SH-SY5Y (cell line): ENCODE results near the gene GUCY2C.

ENCODE experiments used
- GATA2 ChIP-seq: IDR thresholded peaks from 2 replicates; pipeline ENCODE4 v1.6.1; 2011; ENCODE audit warnings: mild to moderate bottlenecking, low read depth, low read length
- GATA3 ChIP-seq: IDR thresholded peaks from 2 replicates; pipeline ENCODE4 v1.6.1; 2011; ENCODE audit warnings: low read depth, mild to moderate bottlenecking, low read length, moderate library complexity

GRCh38 chr12:14689144-14689543 lies 7.3 kb downstream of the GUCY2C start:
- TF ChIP-seq GATA2 = no peak
- TF ChIP-seq GATA3 = no peak
